Tibial artery (tissue), 4 donors: ENCODE results near the gene AKAP13.

Experiments
- DNase-seq, 2 donors: peaks; one replicate each; pipeline ENCODE4 v3.0.0-alpha.2; 2019
- H3K27ac ChIP-seq, 2 donors: fragments of 200-600 bp; sonication (generic) in 1 of 2; 1 replicate in 1 of 2; 2 replicates in 1 of 2; pipeline ENCODE4 v1.5.1; 2018 to 2019; ENCODE audit warnings: mild to moderate bottlenecking in 1 of 2
- H3K27me3 ChIP-seq, 2 donors: fragments of 200-600 bp; sonication (generic) in 1 of 2; one replicate each; pipeline versions ENCODE4 v1.5.1 to v1.6.0; 2016 to 2019
- H3K36me3 ChIP-seq, 3 donors: fragments of 200-600 bp; sonication (generic) in 2 of 3; one replicate each; pipeline ENCODE4 v1.5.1; 2016 to 2019; ENCODE audit warnings: mild to moderate bottlenecking in 2 of 3
- H3K4me1 ChIP-seq, 4 donors: fragments of 200-600 bp; sonication (generic) in 2 of 4; 1 replicate in 3 of 4; 2 replicates in 1 of 4; pipeline ENCODE4 v1.5.1; 2016 to 2019
- H3K4me3 ChIP-seq, 2 donors: fragments of 200-600 bp; sonication (generic) in 1 of 2; 1 replicate in 1 of 2; 2 replicates in 1 of 2; pipeline ENCODE4 v1.5.1; 2018 to 2019; ENCODE audit warnings: mild to moderate bottlenecking in 2 of 2
- H3K9me3 ChIP-seq, 3 donors: fragments of 200-600 bp; sonication (generic) in 1 of 3; one replicate each; pipeline ENCODE4 v1.5.1; 2016 to 2019
- CTCF ChIP-seq, 2 experiments: fragments of 200-600 bp in 1 of 2; fragments of 450-650 bp in 1 of 2; IDR thresholded peaks; one replicate each; pipeline ENCODE4 v1.5.1; 2017 to 2019; ENCODE audit warnings: antibody characterized with exemption in 2 of 2, mild to moderate bottlenecking in 1 of 2, moderate library complexity in 1 of 2
- intact Hi-C: fragments of 100-400 bp; cut with DNase I; formaldehyde crosslinking; loops from one replicate; pipeline ENCODE4 v1.15.0; 2023; ENCODE audit warnings: low total_unique reads

Gene AKAP13

DNA sequence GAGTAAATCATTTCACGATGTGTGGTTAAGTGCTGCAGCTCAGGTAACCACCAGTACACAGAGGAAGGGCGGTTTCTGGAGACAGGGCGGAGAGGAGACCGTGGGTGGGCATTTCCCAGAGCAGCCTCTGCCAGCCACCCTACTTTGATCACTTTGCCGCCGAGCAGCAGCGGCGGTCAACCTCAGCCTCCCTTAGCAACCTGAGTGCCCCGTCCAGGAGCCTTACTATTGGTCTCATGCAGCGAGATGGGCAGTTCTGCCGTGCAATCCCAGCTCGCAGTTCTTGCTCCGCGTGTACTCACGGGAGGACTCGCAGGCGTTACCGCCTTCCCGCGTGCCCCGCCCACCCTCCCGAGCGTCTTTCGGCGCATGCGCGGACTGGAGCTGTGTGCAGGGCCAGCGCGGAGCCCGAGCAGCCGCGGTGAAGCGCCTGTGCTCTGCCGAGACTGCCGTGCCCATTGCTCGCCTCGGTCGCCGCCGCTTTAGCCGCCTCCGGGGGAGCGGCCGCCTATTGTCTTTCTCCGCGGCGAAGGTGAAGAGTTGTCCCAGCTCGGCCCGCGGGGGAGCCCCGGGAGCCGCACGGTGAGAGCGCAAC lies at the start of gene AKAP13:
TSS of gene AKAP13 (plus strand) at position 387 of the 595 bp plus-strand sequence. CDS start 105,118 bp downstream, outside the sequence.
- peak; percentile 97 to 99 for DNase-seq
- Histone ChIP-seq H3K4me1 (peaks cover 0 to 23% (median 13%) of the 10 kb centered on the region in 4 donors), H3K36me3 (no peaks in the 10 kb centered on the region), H3K27ac (peak within 1 kb of the TSS; percentile 90 to 96), H3K27me3 (peaks cover 0 to 3% of the 10 kb centered on the region in 2 donors), H3K9me3 (no peaks in the 10 kb centered on the region), H3K4me3 (peak within 1 kb of the TSS; percentile 89 to 98)
- intact Hi-C loops, result no loop called here
- TF ChIP-seq CTCF (IDR thresholded peaks at IDR 0.05), result no peak

DNA sequence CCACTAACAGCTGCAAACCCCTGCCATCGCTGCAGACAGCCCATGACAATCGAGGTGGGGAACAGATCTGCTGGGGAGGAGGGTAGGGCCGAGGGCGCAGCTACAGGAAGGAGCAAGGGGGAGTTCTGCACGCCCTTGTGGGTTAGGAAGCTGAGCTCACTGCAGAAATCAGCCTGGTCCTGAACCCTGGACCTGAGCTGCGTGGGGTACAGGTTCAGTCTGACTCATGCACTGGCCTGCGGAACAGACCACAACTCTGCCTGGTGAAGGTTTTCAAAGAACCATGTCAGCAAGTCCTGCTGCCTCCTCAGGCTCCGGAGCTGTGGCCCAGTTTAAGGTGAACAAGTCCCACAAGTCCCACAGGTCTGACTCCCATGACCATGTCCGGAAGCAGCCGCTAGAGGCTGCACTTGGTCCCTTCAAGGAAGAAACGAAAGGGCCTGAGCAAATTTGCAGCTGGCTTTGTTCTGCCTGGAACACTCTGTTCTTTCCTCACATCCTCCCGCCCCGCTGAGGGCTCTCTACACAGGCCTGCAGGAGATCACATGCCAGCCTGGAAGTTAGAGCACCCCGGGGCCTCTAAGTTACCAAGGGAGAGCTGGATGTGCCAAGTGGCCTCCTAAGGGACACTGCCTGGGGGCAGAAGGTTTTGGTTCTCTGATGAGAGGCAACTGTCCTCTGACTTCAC lies 49.4 kb upstream of the AKAP13 start:
- no peak overlapping the region for H3K4me3 ChIP-seq
- H3K36me3 ChIP-seq, result no peaks in the 10 kb centered on the region
- peak overlapping the region; percentile 79 to 84 for H3K27ac ChIP-seq
- no peaks in the 10 kb centered on the region for H3K9me3 ChIP-seq
- no peaks in the 10 kb centered on the region for H3K27me3 ChIP-seq
- peaks cover 0 to 23% (median 11%) of the 10 kb centered on the region in 4 donors for H3K4me1 ChIP-seq
- TF ChIP-seq CTCF (IDR thresholded peaks at IDR 0.05), result peak; percentile 83 to 84
- intact Hi-C loops, result loop anchor here (5.0 kb wide), 1 partner anchor 171 kb away; no protein-coding TSS in a partner anchor
- DNase-seq, result peak; percentile 94 to 96

- Histone ChIP-seq H3K4me1 (peaks cover 0 to 23% (median 11%) of the 10 kb centered on the region in 4 donors), H3K27me3 (no peaks in the 10 kb centered on the region), H3K36me3 (no peaks in the 10 kb centered on the region), H3K9me3 (no peaks in the 10 kb centered on the region), H3K4me3 (no peak overlapping the region), H3K27ac (peak overlapping the region; percentile 79 to 84)
- TF ChIP-seq CTCF (IDR thresholded peaks at IDR 0.05), result no peak
- intact Hi-C loops, result loop anchor here (5.0 kb wide), 1 partner anchor 171 kb away; no protein-coding TSS in a partner anchor
- no peak for DNase-seq
Measured at GRCh38 chr15:85331655-85332285, 48.6 kb upstream of the AKAP13 start.

GRCh38 chr15:85333132-85333831 lies 47.1 kb upstream of the AKAP13 start:
- Histone ChIP-seq H3K9me3 (no peaks in the 10 kb centered on the region), H3K27ac (peak overlapping the region in 1 of 2 donors; percentile 6), H3K4me3 (no peak overlapping the region), H3K4me1 (peaks cover 0 to 23% (median 13%) of the 10 kb centered on the region in 4 donors), H3K36me3 (no peaks in the 10 kb centered on the region), H3K27me3 (no peaks in the 10 kb centered on the region)
- intact Hi-C loops, result loop anchor here (5.0 kb wide), 1 partner anchor 169 kb away; no protein-coding TSS in a partner anchor
- no peak for DNase-seq
- no peak for TF ChIP-seq CTCF (IDR thresholded peaks at IDR 0.05)

DNA sequence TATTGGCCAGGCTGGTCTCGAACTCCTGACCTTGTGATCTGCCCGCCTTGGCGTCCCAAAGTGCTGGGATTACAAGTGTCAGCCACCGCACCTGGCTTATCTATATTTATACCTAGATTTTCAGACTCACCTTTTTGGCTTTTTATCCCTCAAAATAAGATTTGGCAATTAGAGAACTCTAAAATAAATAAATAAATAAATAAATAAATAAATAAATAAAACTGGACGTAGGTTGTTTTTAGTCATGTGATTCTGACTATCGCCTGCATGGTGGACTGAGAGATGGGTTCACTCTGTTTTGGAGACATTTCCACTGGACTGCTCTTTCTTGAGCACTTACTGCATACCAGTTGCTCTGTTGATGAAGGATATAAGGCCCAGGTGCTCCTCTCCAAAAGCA lies 46.2 kb upstream of the AKAP13 start:
- intact Hi-C loops, result loop anchor here (5.0 kb wide), 1 partner anchor 168 kb away; no protein-coding TSS in a partner anchor
- Histone ChIP-seq H3K9me3 (no peaks in the 10 kb centered on the region), H3K4me1 (peaks cover 0 to 23% (median 12%) of the 10 kb centered on the region in 4 donors), H3K27ac (no peak overlapping the region), H3K36me3 (no peaks in the 10 kb centered on the region), H3K27me3 (no peaks in the 10 kb centered on the region), H3K4me3 (no peak overlapping the region)
- no peak for DNase-seq
- TF ChIP-seq CTCF (IDR thresholded peaks at IDR 0.05), result no peak
